Ishikawa (cell line): Measurements from ENCODE around the gene PIRT.

Source experiments
- CEBPB ChIP-seq: IDR thresholded peaks from 2 replicates; pipeline ENCODE4 v1.6.1; 2012
- CREB1 ChIP-seq: IDR thresholded peaks from 2 replicates; pipeline ENCODE4 v1.6.1; 2012; ENCODE audit warnings: low read depth
- EGR1 ChIP-seq: IDR thresholded peaks from 2 replicates; pipeline ENCODE4 v1.6.1; 2012
- EP300 ChIP-seq: IDR thresholded peaks from 2 replicates; pipeline ENCODE4 v1.6.1; 2012; ENCODE audit warnings: borderline replicate concordance
- FOXM1 ChIP-seq: IDR thresholded peaks from 2 replicates; pipeline ENCODE4 v1.6.1; 2012; ENCODE audit warnings: low read depth, borderline replicate concordance
- MAX ChIP-seq: IDR thresholded peaks from 2 replicates; pipeline ENCODE4 v1.6.1; 2012
- NFIC ChIP-seq: IDR thresholded peaks from 2 replicates; pipeline ENCODE4 v1.6.1; 2012
- RAD21 ChIP-seq: IDR thresholded peaks from 2 replicates; pipeline ENCODE4 v1.6.1; 2012; ENCODE audit warnings: low read depth
- TAF1 ChIP-seq: IDR thresholded peaks from 2 replicates; pipeline ENCODE4 v1.6.1; 2012; ENCODE audit warnings: low read depth, mild to moderate bottlenecking
- TCF12 ChIP-seq: IDR thresholded peaks from 2 replicates; pipeline ENCODE4 v1.6.1; 2012; ENCODE audit warnings: low read depth
- TEAD4 ChIP-seq: IDR thresholded peaks from 2 replicates; pipeline ENCODE4 v1.6.1; 2012
- USF1 ChIP-seq: IDR thresholded peaks from 2 replicates; pipeline ENCODE4 v1.6.1; 2012
- YY1 ChIP-seq: IDR thresholded peaks from 2 replicates; pipeline ENCODE4 v1.6.1; 2012; ENCODE audit warnings: low read depth
- ZBTB7A ChIP-seq: IDR thresholded peaks from 2 replicates; pipeline ENCODE4 v1.6.1; 2012; ENCODE audit warnings: low read depth
- TF ChIP-seq, protein P1 (sequence below): IDR thresholded peaks from 2 replicates; pipeline ENCODE4 v1.6.1; 2012; ENCODE audit warnings: low read depth, mild to moderate bottlenecking

PIRT gene

DNA sequence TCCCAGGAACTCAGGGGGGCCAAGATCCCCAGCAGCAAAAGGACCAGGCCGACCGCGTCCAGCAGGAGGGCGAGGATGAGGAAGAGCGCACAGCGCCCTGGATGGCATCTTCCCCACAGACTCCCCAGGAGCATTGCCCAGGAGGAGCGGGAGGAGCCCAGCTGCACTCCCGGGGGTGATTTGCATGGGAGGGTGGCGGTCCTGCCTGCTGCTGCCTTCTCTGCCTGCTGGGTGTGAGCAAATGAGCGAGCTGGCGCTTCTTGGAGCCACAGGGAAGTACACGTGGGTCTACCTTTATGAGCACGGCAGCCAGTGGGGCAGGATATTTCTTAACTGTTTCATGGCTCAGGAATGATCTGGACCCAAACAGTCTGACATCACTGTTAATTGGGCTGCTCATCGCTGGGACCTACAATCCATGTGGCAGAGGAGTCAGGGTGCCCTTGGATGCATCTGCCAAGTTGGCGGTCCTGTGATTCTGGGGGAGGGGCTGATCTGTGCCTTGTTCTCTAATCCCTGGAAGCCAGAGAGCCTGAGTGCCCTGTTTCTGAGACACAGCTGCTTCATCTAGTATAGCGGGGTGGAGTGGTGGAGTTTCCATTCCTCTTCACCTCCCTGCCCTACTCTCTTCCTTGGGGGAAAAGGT is 33.9 kb downstream of the PIRT start, which contains the start of gene TMEM238L:
Gene TMEM238L (minus strand): TSS at position 270 of the 646 bp plus-strand sequence. CDS start 136 bp downstream, at position 134.
- no peak for TF ChIP-seq FOXM1

GRCh38 chr17:10803350-10803749 is 34.5 kb downstream of the PIRT start:
- TF ChIP-seq ZBTB7A (no peak), FOXM1 (no peak), MAX (no peak), TAF1 (no peak), TEAD4 (no peak), CEBPB (no peak), YY1 (no peak), RAD21 (no peak), NFIC (no peak)

- TF ChIP-seq FOXM1 (no peak), RAD21 (no peak), CREB1 (no peak), EP300 (no peak), EGR1 (no peak), TAF1 (no peak), TCF12 (no peak), NFIC (no peak), TEAD4 (no peak), YY1 (no peak), CEBPB (no peak), MAX (no peak), USF1 (no peak), ZBTB7A (no peak)
- TF ChIP-seq, protein P1, sequence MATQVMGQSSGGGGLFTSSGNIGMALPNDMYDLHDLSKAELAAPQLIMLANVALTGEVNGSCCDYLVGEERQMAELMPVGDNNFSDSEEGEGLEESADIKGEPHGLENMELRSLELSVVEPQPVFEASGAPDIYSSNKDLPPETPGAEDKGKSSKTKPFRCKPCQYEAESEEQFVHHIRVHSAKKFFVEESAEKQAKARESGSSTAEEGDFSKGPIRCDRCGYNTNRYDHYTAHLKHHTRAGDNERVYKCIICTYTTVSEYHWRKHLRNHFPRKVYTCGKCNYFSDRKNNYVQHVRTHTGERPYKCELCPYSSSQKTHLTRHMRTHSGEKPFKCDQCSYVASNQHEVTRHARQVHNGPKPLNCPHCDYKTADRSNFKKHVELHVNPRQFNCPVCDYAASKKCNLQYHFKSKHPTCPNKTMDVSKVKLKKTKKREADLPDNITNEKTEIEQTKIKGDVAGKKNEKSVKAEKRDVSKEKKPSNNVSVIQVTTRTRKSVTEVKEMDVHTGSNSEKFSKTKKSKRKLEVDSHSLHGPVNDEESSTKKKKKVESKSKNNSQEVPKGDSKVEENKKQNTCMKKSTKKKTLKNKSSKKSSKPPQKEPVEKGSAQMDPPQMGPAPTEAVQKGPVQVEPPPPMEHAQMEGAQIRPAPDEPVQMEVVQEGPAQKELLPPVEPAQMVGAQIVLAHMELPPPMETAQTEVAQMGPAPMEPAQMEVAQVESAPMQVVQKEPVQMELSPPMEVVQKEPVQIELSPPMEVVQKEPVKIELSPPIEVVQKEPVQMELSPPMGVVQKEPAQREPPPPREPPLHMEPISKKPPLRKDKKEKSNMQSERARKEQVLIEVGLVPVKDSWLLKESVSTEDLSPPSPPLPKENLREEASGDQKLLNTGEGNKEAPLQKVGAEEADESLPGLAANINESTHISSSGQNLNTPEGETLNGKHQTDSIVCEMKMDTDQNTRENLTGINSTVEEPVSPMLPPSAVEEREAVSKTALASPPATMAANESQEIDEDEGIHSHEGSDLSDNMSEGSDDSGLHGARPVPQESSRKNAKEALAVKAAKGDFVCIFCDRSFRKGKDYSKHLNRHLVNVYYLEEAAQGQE: no peak
Measured at GRCh38 chr17:10802496-10803284, 35.2 kb downstream of the PIRT start.

DNA sequence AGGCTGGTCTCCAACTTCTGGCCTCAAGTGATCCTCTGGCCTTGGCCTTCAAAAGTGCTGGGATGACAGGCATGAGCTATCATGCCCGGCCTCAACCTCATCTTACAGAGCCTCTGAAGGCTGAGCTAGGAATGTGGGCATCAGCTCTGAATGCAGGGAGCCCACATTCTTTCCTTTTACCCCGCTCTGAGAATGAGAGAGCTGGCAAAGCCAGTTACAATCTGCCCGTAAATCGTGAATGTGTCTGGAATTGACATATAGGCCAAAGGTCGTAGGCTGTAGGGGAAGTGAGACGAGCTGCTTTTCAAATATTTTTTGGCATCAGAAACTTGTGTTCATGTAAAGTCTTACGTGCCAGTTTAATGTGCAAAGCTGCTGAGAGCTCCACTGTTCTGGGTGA is 38.5 kb downstream of the PIRT start:
- TF ChIP-seq NFIC: no peak
- TF ChIP-seq MAX: no peak
- no peak for TF ChIP-seq RAD21
- no peak for TF ChIP-seq FOXM1
- TF ChIP-seq YY1: no peak
- no peak for TF ChIP-seq CREB1
- TF ChIP-seq, protein P1: no peak
- TF ChIP-seq TCF12: no peak

- no peak for TF ChIP-seq RAD21
Measured at GRCh38 chr17:10798910-10799309, 39.0 kb downstream of the PIRT start.

- TF ChIP-seq YY1: no peak
Measured at GRCh38 chr17:10798332-10798749, 39.5 kb downstream of the PIRT start.
